H9 (cell line): ENCODE measurements around the gene MBD2. TPM values are rescaled to one million over a fixed set of nuclear protein-coding genes. Genes with fewer than 3 reads are reported as not detected.

ENCODE experiments used
- DNase-seq: peaks from one replicate; pipeline ENCODE4 v3.0.0-alpha.2; 2017
- H2AFZ ChIP-seq: one replicate; pipeline ENCODE4 v1.6.1; 2013; ENCODE audit warnings: mild to moderate bottlenecking, low read length, control low read depth, moderate library complexity
- H2AK5ac ChIP-seq: 2 replicates; pipeline ENCODE4 v1.6.1; 2013; ENCODE audit warnings: low read length, control low read depth, mixed read lengths; ENCODE audit not compliant: insufficient read length
- H2BK120ac ChIP-seq: one replicate; pipeline ENCODE4 v1.6.1; 2013; ENCODE audit warnings: low read depth, mild to moderate bottlenecking, low read length, control low read depth, inconsistent platforms; ENCODE audit not compliant: poor library complexity, severe bottlenecking
- H2BK12ac ChIP-seq: 2 replicates; pipeline ENCODE4 v1.6.1; 2013; ENCODE audit warnings: low read length, control low read depth, mixed read lengths, low read depth; ENCODE audit not compliant: insufficient read length
- H2BK15ac ChIP-seq: 2 replicates; pipeline ENCODE4 v1.6.1; 2013; ENCODE audit warnings: low read depth, low read length, control low read depth
- H2BK20ac ChIP-seq: one replicate; pipeline ENCODE4 v1.6.1; 2013; ENCODE audit warnings: low read depth, mild to moderate bottlenecking, low read length, control low read depth, inconsistent platforms; ENCODE audit not compliant: poor library complexity, severe bottlenecking
- H2BK5ac ChIP-seq: 2 replicates; pipeline ENCODE4 v1.6.1; 2013; ENCODE audit warnings: low read length, control low read depth, mixed read lengths; ENCODE audit not compliant: insufficient read length
- H3K14ac ChIP-seq: 2 replicates; pipeline ENCODE4 v1.6.1; 2013; ENCODE audit warnings: low read length, control low read depth; ENCODE audit not compliant: insufficient read depth
- H3K18ac ChIP-seq: 2 replicates; pipeline ENCODE4 v1.6.1; 2013; ENCODE audit warnings: low read depth, mild to moderate bottlenecking, mixed read lengths, low read length, control low read depth; ENCODE audit not compliant: insufficient read length
- H3K23ac ChIP-seq: 2 replicates; pipeline ENCODE4 v1.6.1; 2013; ENCODE audit warnings: low read length, control low read depth, mixed read lengths, low read depth; ENCODE audit not compliant: insufficient read length
- H3K23me2 ChIP-seq: 2 replicates; pipeline ENCODE4 v1.6.1; 2013; ENCODE audit warnings: low read depth, mild to moderate bottlenecking, mixed read lengths, low read length, control low read depth; ENCODE audit not compliant: insufficient read length, poor library complexity, severe bottlenecking
- H3K27ac ChIP-seq: 2 replicates; pipeline ENCODE4 v1.5.1; 2013; ENCODE audit warnings: low read length, control low read depth, mixed read lengths, low read depth; ENCODE audit not compliant: insufficient read length
- H3K27me3 ChIP-seq: 2 replicates; pipeline ENCODE4 v1.6.1; 2013; ENCODE audit warnings: low read length, control low read depth, inconsistent platforms; ENCODE audit not compliant: insufficient read depth
- H3K4ac ChIP-seq: 2 replicates; pipeline ENCODE4 v1.6.1; 2013; ENCODE audit warnings: low read depth, mild to moderate bottlenecking, control low read depth, inconsistent platforms, low read length, moderate library complexity
- H3K4me1 ChIP-seq: 2 replicates; pipeline ENCODE4 v1.6.1; 2013; ENCODE audit warnings: low read length, control low read depth, inconsistent platforms; ENCODE audit not compliant: insufficient read depth
- H3K4me2 ChIP-seq: 2 replicates; pipeline ENCODE4 v1.6.1; 2013; ENCODE audit warnings: low read length, control low read depth, mixed read lengths; ENCODE audit not compliant: insufficient read length, insufficient read depth
- H3K56ac ChIP-seq: 2 replicates; pipeline ENCODE4 v1.6.1; 2013; ENCODE audit warnings: low read depth, mild to moderate bottlenecking, mixed read lengths, low read length, control low read depth; ENCODE audit not compliant: insufficient read length
- H3K79me1 ChIP-seq: 2 replicates; pipeline ENCODE4 v1.6.1; 2013; ENCODE audit warnings: low read depth, mild to moderate bottlenecking, moderate library complexity, low read length, control low read depth, inconsistent platforms; ENCODE audit not compliant: insufficient read depth, poor library complexity, severe bottlenecking
- H3K79me2 ChIP-seq: 2 replicates; pipeline ENCODE4 v1.6.1; 2013; ENCODE audit warnings: low read length, control low read depth, inconsistent platforms; ENCODE audit not compliant: insufficient read depth
- H3K9ac ChIP-seq: 2 replicates; pipeline ENCODE4 v1.6.1; 2013; ENCODE audit warnings: low read length, control low read depth, mixed read lengths; ENCODE audit not compliant: insufficient read length; ENCODE audit errors: extremely low read depth
- H3K9me3 ChIP-seq: one replicate; pipeline ENCODE4 v1.6.1; 2013; ENCODE audit warnings: low read depth, low read length, inconsistent platforms; ENCODE audit not compliant: control insufficient read depth
- H3T11ph ChIP-seq: one replicate; pipeline ENCODE4 v1.6.1; 2013; ENCODE audit warnings: mild to moderate bottlenecking, low read length, control low read depth, inconsistent platforms
- H4K20me1 ChIP-seq: one replicate; pipeline ENCODE4 v1.6.1; 2013; ENCODE audit not compliant: control insufficient read depth, insufficient read length, insufficient read depth
- H4K5ac ChIP-seq: 2 replicates; pipeline ENCODE4 v1.6.1; 2013; ENCODE audit warnings: low read depth, mild to moderate bottlenecking, mixed read lengths, low read length, control low read depth; ENCODE audit not compliant: insufficient read length
- H4K8ac ChIP-seq: replicated peaks from 2 replicates; pipeline ENCODE4 v1.6.1; 2013; ENCODE audit warnings: low read length, control low read depth, mixed read lengths, low read depth; ENCODE audit not compliant: insufficient read length
- H4K91ac ChIP-seq: 2 replicates; pipeline ENCODE4 v1.6.1; 2013; ENCODE audit warnings: low read depth, mild to moderate bottlenecking, moderate library complexity, mixed read lengths, low read length, control low read depth; ENCODE audit not compliant: insufficient read length
- H3K27ac Mint-ChIP-seq, 3 experiments: 2 replicates in 2 of 3; 3 replicates in 1 of 3; pipeline ENCODE4 v1.8.0; 2020 to 2021; ENCODE audit warnings: mixed read lengths in 3 of 3, mild to moderate bottlenecking in 1 of 3, moderate library complexity in 1 of 3
- H3K27me3 Mint-ChIP-seq: 2 replicates; pipeline ENCODE4 v1.8.0; 2021; ENCODE audit warnings: low read depth, mild to moderate bottlenecking, moderate library complexity, mixed read lengths
- H3K36me3 Mint-ChIP-seq, 3 experiments: 2 replicates in 2 of 3; 3 replicates in 1 of 3; pipeline ENCODE4 v1.8.0; 2020 to 2021; ENCODE audit warnings: low read depth in 3 of 3, mixed read lengths in 3 of 3; ENCODE audit not compliant: insufficient read depth in 1 of 3
- H3K4me1 Mint-ChIP-seq, 2 experiments: 2 replicates each; pipeline ENCODE4 v1.8.0; 2020; ENCODE audit warnings: mixed read lengths in 2 of 2
- H3K4me3 Mint-ChIP-seq, 2 experiments: 2 replicates in 1 of 2; 3 replicates in 1 of 2; pipeline ENCODE4 v1.8.0; 2020 to 2021; ENCODE audit warnings: mild to moderate bottlenecking in 2 of 2, mixed read lengths in 2 of 2, moderate library complexity in 1 of 2
- H3K9me3 Mint-ChIP-seq, 2 experiments: 2 replicates in 1 of 2; 3 replicates in 1 of 2; pipeline ENCODE4 v1.8.0; 2020; ENCODE audit warnings: mild to moderate bottlenecking in 2 of 2, mixed read lengths in 2 of 2, moderate library complexity in 1 of 2
- CTCF ChIP-seq: fragments of 200-600 bp; sonication (generic); conservative IDR thresholded peaks from 3 replicates; pipeline ENCODE4 v1.8.0; 2021; ENCODE audit warnings: antibody characterized with exemption, mild to moderate bottlenecking
- WGBS: extraction: QIAGEN DNeasy Blood & Tissue Kit; methylation state at CpG from one replicate; pipeline ENCODE4 v1.1.7; 2013; ENCODE audit warnings: missing lambda C conversion rate, low lambda C conversion rate, mixed read lengths; ENCODE audit not compliant: insufficient read length; ENCODE audit errors: extremely low coverage; 5-methylcytosine and 5-hydroxymethylcytosine counted together
- total RNA-seq: library from RNA; stranded (reverse); gene quantifications from 2 replicates; pipeline ENCODE4 v1.2.1, GENCODE V29; 2021

MBD2 gene
- total RNA-seq, 1 experiment from 2014 or later: 34.0 TPM

GRCh38 chr18:54192415-54192814 is 32.1 kb downstream of the MBD2 start:
- Histone ChIP-seq H2BK20ac (no peak overlapping the region), H4K20me1 (no peaks in the 10 kb centered on the region), H3K23me2 (no peaks in the 10 kb centered on the region), H3K18ac (no peak overlapping the region), H3K79me2 (no peaks in the 10 kb centered on the region), H3K56ac (no peak overlapping the region), H3K9me3 (no peaks in the 10 kb centered on the region), H3K4ac (no peak overlapping the region), H3K79me1 (no peaks in the 10 kb centered on the region), H2BK5ac (no peak overlapping the region), H4K5ac (no peak overlapping the region), H2BK120ac (no peak overlapping the region), H2AFZ (no peak overlapping the region), H4K91ac (no peak overlapping the region), H2BK15ac (no peak overlapping the region), H3K27ac (no peak overlapping the region), H3T11ph (no peak overlapping the region), H2AK5ac (no peak overlapping the region), H3K4me2 (no peak overlapping the region), H4K8ac (no peak overlapping the region), H2BK12ac (no peak overlapping the region), H3K14ac (no peak overlapping the region), H3K9ac (no peak overlapping the region), H3K4me1 (no peaks in the 10 kb centered on the region; the same call in 1 of the 2 replicates), H3K27me3 (no peaks in the 10 kb centered on the region), H3K23ac (no peak overlapping the region)
- WGBS: no CpG with 5 or more reads among the region's 4 CpGs
- no peak for TF ChIP-seq CTCF
- no peaks in the 10 kb centered on the region for H3K36me3 Mint-ChIP-seq
- no peak overlapping the region; a peak in 1 of 7 replicates for H3K27ac Mint-ChIP-seq
- peaks cover 17 to 19% of the 10 kb centered on the region in 2 experiments for H3K4me1 Mint-ChIP-seq
- no peaks in the 10 kb centered on the region for H3K27me3 Mint-ChIP-seq
- no peak for DNase-seq
- H3K4me3 Mint-ChIP-seq: no peak overlapping the region
- no peaks in the 10 kb centered on the region for H3K9me3 Mint-ChIP-seq
